NCI-H748 treated with DMSO at 0.1 percent for 48 hours (cell line): Measurements from ENCODE around the gene ZNF766.
A peak's percentile ranks its signal among the peaks of the same experiment; 100 is the strongest.
"Not testable (repeated sequence)": the region's sequence is repeated elsewhere in the genome, so short reads cannot be mapped to it uniquely, and the experiment has no call there.

Experiments
- DNase-seq: peaks from one replicate; lab custom pipeline; 2025; lab: John Stamatoyannopoulos, UW

The ZNF766 gene

DNA sequence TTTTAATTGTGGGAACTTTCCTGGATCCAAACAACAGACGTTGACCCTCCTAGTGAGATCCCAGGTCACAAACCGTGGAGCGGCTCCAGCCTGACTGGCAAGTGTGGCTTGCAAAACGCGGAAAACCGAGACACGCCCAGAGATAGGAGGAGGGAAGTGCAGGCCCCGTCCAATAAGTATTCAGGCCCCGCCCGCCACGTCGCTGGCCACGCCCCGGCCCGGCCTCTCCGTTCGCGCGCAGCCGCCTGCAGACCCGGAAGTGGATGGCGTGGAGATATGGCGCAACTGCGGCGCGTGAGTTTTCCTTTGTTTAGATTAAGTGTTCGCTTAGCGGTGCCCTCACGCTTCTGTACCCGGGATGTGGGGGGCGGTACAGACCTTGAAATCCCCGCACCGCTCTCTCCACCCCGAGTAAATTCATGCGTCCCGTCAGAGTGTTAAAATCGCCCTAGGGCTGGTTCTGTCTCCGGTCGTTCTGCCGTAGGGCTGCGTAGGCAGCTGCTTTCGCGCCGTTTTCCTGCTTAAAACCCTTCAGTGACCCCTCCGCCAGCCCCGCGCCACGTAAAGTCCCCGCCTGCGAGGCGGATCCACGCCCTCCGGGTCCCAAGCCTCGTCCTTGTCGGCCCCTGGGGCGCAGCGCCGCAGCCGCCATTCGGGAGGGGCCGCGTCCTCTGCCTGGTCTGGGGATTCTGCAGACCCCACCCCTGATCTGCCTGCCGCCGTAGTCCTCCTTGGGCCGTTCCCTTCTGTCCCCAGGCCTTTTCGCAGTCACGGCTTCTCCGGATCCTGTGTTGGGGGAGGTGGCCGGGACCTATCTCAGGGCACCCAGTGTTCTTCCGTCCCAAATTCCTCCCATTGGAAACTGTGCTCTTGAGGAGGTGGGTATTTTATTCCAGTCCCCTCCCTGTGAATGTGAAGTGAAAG, at the start of gene ZNF766:
TSS of gene ZNF766 (plus strand) at position 250 of the 924 bp plus-strand sequence. CDS start at position 277, 27 bp downstream.
- DNase-seq: peak; percentile 98

DNA sequence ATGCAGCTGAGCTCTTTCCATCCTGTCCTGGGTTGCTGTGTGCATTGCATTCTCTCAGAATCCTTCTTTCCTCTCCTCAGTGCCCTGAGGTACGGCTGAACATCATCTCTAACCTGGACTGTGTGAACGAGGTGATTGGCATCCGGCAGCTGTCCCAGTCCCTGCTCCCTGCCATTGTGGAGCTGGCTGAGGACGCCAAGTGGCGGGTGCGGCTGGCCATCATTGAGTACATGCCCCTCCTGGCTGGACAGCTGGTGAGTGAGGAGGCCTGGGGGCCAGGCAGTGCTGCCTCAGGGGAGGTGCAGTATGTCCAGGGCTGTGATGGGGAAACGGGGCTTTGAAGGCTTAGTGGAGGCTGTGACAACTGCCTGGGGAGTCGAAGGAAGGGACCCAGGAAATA, 49.8 kb upstream of the ZNF766 start:
- no peak for DNase-seq

DNA sequence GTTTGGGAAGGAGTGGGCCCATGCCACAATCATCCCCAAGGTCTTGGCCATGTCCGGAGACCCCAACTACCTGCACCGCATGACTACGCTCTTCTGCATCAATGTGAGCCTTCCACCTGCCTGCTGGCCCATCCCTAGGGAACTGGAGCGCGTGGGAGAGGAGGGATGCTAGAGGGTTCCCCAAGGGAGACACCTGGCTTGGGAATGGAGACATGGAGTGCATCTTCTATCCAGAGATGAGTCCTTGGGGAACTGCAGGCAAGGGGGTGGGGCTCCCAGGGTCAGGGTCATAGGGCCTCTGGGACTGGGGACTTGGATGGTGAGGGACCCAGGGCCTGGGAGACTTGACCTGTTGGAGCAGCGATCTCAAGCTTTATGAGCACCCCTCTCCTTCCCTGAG, 48.4 kb upstream of the ZNF766 start:
- DNase-seq: no peak

GRCh38 chr19:52221831-52222375, 47.5 kb upstream of the ZNF766 start:
- no peak for DNase-seq

- no peak for DNase-seq
These were observed 45.2 kb upstream of the ZNF766 start for GRCh38 chr19:52224211-52224610.

- DNase-seq: no peak
These were observed 42.7 kb upstream of the ZNF766 start for GRCh38 chr19:52226652-52227051.

DNA sequence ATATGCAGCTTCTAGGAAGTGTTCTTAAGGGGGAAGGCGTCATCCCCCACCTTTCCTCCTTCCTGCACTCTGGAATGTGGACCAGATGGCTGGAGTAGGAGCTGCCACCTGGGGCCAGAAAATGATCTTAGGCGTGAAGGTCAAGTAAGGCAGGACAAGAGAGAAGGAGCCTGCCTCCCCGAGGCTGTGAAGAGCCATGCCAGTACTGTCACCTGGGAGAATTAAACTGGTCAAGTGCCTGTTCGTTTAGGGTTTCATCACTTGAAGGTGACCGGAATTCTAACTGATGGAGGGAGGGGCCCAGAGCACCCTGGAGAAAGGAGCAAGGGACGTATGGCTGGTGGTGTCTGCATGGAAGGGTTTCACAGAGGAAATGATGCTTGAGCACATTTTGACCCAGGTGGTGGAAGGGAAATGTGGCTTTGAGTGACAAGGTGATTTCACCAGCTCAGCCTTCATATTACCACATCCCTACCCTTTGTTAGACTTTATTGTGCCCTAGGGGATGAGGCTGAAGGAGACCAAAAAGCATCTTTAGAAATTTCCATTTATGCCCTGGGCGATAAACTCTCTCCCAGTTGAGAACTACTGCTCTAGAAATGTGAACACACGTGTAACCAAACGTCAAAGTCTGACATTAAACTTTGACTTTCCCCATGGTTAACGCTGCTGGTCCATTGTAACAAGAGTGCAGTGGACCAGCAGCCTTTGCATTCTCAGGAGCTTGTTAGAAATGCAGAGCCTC, 42.0 kb upstream of the ZNF766 start:
- DNase-seq: no peak

GRCh38 chr19:52227980-52228379, 41.4 kb upstream of the ZNF766 start:
- no peak for DNase-seq

GRCh38 chr19:52229524-52229923, 39.9 kb upstream of the ZNF766 start:
- DNase-seq: no peak

DNA sequence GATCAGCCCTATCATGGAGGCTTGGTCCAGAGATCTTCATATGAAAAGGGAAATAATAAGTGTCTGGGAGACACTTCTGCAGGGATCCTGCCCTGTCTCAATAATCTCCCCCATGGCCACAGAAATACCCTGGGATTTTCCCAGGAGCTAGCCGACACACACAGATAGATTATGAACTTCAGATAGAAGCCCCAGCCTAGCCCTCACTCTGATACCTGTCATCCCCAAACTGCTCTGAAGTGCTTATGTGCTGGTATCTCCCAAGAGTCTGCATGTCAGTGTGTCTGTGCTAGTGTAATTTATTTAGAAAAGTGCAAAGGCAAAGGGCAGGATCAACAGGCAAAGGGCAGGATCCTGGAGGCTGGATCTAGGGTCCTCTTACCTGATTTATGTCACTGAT, 38.7 kb upstream of the ZNF766 start:
- DNase-seq: no peak

DNA sequence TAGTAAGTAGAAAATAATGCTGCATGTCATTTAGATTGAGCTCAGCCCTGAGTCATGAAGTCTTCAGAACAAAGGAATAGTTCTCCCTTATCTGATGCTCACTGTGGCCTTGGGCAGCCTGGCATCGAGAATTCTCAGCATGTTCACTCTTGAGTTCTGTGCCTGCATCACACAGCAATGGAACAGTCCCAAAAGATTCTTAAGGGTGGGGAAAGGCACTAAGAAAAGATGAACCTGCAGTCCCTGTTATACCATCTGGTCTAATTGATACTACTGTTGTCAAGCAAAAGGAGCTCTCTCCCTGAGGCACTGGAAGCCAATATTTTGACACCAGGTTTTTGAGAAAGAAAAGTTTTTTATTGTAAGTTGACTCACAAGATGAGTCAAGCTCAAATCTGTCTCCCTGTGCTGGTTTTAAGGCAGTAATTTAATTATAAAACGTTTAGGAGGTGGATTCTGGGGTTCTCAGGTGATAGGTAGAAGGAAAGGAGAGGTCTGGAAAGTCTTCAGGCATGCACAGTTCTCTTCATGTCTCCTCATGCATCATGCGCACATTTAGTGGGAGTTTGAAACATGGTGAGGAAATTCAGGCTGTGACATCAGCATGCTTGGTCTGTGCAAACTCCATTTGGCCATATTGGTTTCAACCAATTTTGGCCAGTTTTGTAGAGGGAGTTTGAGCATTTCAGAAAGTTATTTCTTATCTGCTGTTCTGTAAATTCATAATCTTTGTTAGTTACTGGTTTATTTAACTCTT, 38.1 kb upstream of the ZNF766 start:
- no peak for DNase-seq

DNA sequence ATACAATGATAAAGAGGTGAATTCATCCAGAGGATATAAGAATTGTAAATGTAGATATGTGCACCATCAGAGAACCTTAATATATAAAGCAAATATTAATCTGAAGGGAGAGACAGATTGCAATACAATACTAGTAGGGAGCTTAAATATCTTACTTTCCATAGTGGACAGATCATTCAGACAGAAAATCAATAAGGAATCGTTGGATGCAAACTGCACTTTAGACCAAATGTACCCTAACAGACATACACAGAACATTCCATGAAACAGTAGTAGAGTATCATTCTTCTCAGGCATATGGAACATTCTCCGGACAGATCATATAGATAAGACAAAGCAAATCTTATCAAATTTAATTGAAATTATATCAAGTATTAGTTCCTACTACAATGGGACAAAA, 35.0 kb upstream of the ZNF766 start:
- DNase-seq: no peak

DNA sequence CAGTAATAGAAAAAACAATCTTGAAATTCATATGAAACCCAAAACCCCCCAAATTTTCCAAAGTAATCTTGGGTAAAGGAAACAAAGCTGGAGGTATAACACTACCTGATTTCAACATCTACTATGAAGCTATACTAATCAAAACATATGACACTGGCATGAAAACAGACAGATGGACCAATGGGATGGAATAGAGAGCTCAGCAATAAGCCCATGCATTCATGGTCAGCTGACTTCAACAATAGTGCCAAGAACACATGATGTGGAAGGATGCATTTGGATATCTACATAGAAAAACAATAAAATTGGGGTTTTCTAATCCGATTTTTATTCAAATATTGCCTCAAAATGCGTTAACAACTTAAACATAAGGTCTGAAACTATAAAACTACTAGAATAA, 32.2 kb upstream of the ZNF766 start:
- DNase-seq: no peak

DNA sequence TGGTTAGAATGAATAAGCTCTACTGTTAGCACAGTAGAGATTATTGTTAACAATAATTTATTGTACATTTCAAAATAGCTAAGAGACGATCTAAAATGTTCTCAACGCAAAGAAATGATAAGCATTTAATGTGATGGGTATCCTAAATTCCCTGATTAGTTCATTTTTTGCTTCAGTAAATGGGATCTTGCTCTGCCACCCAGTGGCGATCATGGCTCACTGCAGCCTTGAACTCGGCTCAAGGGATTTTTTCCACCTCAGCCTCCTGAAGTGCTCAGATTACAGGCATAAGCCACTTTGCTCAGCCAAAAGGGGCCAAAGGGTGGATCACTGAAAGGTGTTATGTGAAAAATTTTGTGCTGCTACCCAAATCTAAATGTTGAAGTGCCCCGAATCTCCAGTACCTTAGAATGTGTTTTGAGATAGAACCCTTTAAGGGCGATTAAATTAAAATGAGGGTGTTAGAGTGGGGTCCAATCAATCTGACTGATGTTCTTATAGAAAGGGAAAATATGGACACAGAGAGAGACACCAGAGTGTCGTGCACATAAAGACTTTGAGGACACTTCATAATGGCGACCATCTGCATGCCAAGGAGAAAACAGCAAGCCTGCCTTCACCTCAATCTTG, 31.5 kb upstream of the ZNF766 start:
- peak; percentile 28 for DNase-seq

GRCh38 chr19:52244021-52244420, 25.4 kb upstream of the ZNF766 start:
- DNase-seq: no peak

DNA sequence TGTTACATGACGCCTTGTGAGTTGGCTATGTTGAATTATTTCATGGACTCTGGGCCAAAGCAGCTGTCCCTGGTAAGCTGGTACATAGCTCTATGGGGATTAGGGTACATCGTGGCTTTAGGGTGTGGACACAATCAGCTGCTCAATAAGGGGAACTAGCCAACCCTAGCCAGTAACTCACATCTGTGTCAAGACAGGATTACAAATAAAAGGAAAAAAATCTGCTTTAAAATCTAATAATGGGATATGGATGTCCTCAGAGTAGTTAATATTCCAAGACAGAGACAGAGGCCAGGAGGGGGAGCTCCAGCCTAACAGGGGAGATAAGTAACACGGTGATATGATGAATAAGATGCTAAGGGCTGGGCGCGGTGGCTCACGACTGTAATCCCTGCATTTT, 21.1 kb upstream of the ZNF766 start:
- peak; percentile 22 for DNase-seq

GRCh38 chr19:52258426-52258825, 11.0 kb upstream of the ZNF766 start:
- DNase-seq: no peak

GRCh38 chr19:52265556-52265955, 3.8 kb upstream of the ZNF766 start:
- not testable (repeated sequence) for DNase-seq

GRCh38 chr19:52270266-52270885, 989 bp downstream of the ZNF766 start:
- peak; percentile 30 for DNase-seq

DNA sequence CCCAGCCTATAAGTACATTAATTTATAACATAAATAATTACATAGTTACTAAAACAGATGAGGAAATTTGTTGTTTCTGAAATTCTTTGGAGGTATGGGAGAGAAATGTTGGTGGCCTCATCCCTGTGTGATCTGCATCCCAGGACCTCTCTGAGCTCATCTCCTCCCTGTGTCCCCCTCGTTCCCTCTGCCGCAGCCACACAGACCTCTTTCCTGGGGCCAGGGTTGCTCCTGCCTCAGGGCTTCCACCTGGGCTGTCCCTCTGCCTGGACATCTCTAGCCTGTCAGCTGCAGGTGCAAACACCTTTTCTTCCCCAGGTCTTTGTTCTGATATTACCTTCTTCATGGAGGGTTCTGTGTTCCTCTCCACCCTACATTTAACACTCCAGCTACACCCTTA, 3.9 kb downstream of the ZNF766 start:
- DNase-seq: no peak

GRCh38 chr19:52274191-52274590, 4.8 kb downstream of the ZNF766 start:
- DNase-seq: no peak
